ENCODE data around the gene MAP2K5. TPM values are rescaled to one million over a fixed set of nuclear protein-coding genes. Genes with fewer than 3 reads are reported as not detected.

Gene MAP2K5
- total and polyA plus RNA-seq, 10 of the 15 experiments (the other 5 are each of a cell fraction or from before 2014, with no cell fraction given): 1.3 to 19.4 (median 9.6) TPM

DNA sequence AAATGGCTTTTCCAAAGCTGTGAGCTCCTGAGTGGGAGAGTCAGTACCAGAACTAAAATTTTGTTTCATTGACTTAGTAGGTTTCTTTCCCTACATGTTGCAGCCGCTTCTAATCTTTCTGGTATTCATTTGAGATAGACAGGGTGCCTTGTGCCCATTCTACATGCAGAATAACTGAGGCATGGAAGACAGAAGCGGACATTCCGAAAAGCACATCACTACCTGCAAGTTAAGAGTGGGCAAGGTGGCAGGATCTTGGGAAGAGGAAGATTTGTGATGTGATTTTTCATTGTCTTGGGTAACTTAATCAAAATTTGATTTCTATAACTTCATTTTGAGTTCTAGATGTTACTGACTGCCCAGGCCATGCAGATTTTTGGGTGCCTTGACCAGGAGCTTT lies 2.0 kb downstream of the MAP2K5 start (continued):
- TF ChIP-seq JUND (IDR thresholded peaks at IDR 0.05; ENCODE audit: low read depth, low read length) (no peak), STAT3 (IDR thresholded peaks at IDR 0.05; ENCODE audit: low read depth, low read length) (no peak)

GRCh38 chr15:67545864-67546263 lies 3.4 kb downstream of the MAP2K5 start:
- ATAC-seq (no peak), FAIRE-seq (no peak), DNase-seq (ENCODE audit: low read depth, low spot score) (no peak)
- TF ChIP-seq YBX1 (IDR thresholded peaks at IDR 0.05) (no peak), NKRF (conservative IDR thresholded peaks at IDR 0.05) (no peak)
- TF ChIP-seq, protein P1, sequence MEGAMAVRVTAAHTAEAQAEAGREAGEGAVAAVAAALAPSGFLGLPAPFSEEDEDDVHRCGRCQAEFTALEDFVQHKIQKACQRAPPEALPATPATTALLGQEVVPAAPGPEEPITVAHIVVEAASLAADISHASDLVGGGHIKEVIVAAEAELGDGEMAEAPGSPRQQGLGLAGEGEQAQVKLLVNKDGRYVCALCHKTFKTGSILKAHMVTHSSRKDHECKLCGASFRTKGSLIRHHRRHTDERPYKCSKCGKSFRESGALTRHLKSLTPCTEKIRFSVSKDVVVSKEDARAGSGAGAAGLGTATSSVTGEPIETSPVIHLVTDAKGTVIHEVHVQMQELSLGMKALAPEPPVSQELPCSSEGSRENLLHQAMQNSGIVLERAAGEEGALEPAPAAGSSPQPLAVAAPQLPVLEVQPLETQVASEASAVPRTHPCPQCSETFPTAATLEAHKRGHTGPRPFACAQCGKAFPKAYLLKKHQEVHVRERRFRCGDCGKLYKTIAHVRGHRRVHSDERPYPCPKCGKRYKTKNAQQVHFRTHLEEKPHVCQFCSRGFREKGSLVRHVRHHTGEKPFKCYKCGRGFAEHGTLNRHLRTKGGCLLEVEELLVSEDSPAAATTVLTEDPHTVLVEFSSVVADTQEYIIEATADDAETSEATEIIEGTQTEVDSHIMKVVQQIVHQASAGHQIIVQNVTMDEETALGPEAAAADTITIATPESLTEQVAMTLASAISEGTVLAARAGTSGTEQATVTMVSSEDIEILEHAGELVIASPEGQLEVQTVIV (IDR thresholded peaks at IDR 0.05; ENCODE audit: borderline replicate concordance, partially characterized antibody): no peak
- ChIA-PET RAD21 (ENCODE audit: unreplicated experiment) (interaction anchor here (0.5 kb wide), 1 partner anchor 24 kb away, joined by 3 read pairs; no protein-coding TSS in a partner anchor), SMC1A (ENCODE audit: uncharacterized antibody, unreplicated experiment) (interaction anchor here (0.7 to 3.8 kb wide), 5 partner anchors 12 to 53 kb away, joined by 3 to 12 read pairs (median 3); no protein-coding TSS in a partner anchor), POLR2A (no interaction called here), CTCF (no interaction called here)
- H3K4me3 ChIP-seq: no peak overlapping the region
- H2AFZ ChIP-seq (ENCODE audit: control insufficient read depth, low read depth, low read length): no peak overlapping the region
- H3K79me2 ChIP-seq (ENCODE audit: control insufficient read depth, insufficient read depth, low read length): peaks cover 16% of the 10 kb centered on the region
- peaks cover 12% of the 10 kb centered on the region for H3K4me1 ChIP-seq (ENCODE audit: control insufficient read depth, insufficient read depth, low read length)
- no peak overlapping the region; the same call in 1 of the 2 replicates for H3K4me2 ChIP-seq (ENCODE audit: control insufficient read depth, insufficient read depth)
- H3K9me3 ChIP-seq (replicated peaks; ENCODE audit: control insufficient read depth, insufficient read depth, low read length): no peaks in the 10 kb centered on the region
- no peak overlapping the region for H3K27ac ChIP-seq (ENCODE audit: control insufficient read depth, insufficient read depth)
- 77% methylated on average over 3 of the region's 3 CpGs for WGBS (ENCODE audit: insufficient coverage, insufficient replicate concordance, low lambda C conversion rate, missing lambda C conversion rate)
- no peaks in the 10 kb centered on the region for H4K20me1 ChIP-seq (ENCODE audit: control insufficient read depth, insufficient read depth)
- in situ Hi-C loops (cut with MboI): loop anchor here (25.0 kb wide), 1 partner anchor 1266 kb away; the partner anchor contains the start of gene ANP32A
- H3K27me3 ChIP-seq (replicated peaks in 1 of 2; ENCODE audit: control insufficient read depth in 2 of 2, insufficient read depth in 2 of 2, low read length in 1 of 2): no peaks in the 10 kb centered on the region
- BruUV-seq (replicated peaks): no TSS peak
- H3K36me3 ChIP-seq (ENCODE audit: control insufficient read depth in 2 of 2, insufficient read depth in 2 of 2, low read length in 1 of 2): no peaks in the 10 kb centered on the region; a peak in 1 of 4 replicates
- H3K9ac ChIP-seq (ENCODE audit: control insufficient read depth, insufficient read depth, low read length): no peak overlapping the region
- intact Hi-C loops (cut with micrococcal nuclease; ENCODE audit: unreplicated experiment): no loop called here

All from GM12878 (cell line).